Urinary bladder (tissue), 4 donors: ENCODE results near the gene PSMA2. TPM values are rescaled to one million over a fixed set of nuclear protein-coding genes. Genes with fewer than 3 reads are reported as not detected.
A peak's percentile ranks its signal among the peaks of the same experiment; 100 is the strongest.
"Not testable (repeated sequence)": the region's sequence is repeated elsewhere in the genome, so short reads cannot be mapped to it uniquely, and the experiment has no call there.

ENCODE experiments used
- DNase-seq: peaks from one replicate; pipeline ENCODE4 v3.0.0-alpha.2; 2015; ENCODE audit errors: extremely low spot score
- H3K27ac ChIP-seq: one replicate; pipeline ENCODE4 v1.5.1; 2013; ENCODE audit warnings: low read depth, mild to moderate bottlenecking, moderate library complexity
- H3K36me3 ChIP-seq: one replicate; pipeline ENCODE4 v1.6.1; 2013; ENCODE audit warnings: mild to moderate bottlenecking, moderate library complexity; ENCODE audit not compliant: insufficient read depth
- H3K4me1 ChIP-seq: one replicate; pipeline ENCODE4 v1.6.1; 2013; ENCODE audit warnings: mild to moderate bottlenecking, moderate library complexity; ENCODE audit not compliant: insufficient read depth
- H3K4me3 ChIP-seq: one replicate; pipeline ENCODE4 v1.5.1; 2013; ENCODE audit warnings: low read depth, low read length
- WGBS: extraction: QIAGEN DNeasy Blood & Tissue Kit; methylation state at CpG from one replicate; pipeline ENCODE4 v1.1.7; 2013; 5-methylcytosine and 5-hydroxymethylcytosine counted together
- polyA plus RNA-seq: library from polyadenylated mRNA; stranded (reverse); fragments of 200-250 nt; gene quantifications from one replicate; pipeline ENCODE4 v1.2.3, GENCODE V29; 2013
- total RNA-seq: library from RNA; depleted of rRNA; stranded (reverse); fragments of >200 nt; gene quantifications from one replicate; pipeline ENCODE4 v1.2.3, GENCODE V29; 2014
- donor health status: healthy with polysubstance abuse.
- donor health status: healthy.

The PSMA2 gene
- total and polyA plus RNA-seq, 2 donors, result 64.4 to 90.6 TPM

DNA sequence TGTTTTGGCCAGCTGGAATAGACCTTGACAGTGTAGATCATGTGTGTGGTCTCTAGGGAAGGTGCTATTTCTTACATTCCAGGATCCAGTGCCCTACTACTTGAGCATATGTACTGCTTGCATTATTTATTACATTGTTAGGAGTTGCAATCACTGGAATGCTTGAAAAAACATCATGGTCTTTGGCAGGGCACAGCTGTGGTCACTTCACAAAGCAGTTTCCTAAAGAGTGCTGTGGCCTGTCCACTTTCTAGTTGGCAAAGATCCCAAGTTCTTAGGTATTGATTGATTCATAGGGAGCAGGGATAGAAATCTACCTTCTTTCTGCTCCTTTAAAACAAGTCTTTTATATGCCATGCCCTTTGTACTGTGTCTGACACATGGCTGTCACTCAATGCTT, 24.7 kb downstream of the PSMA2 start:
- no peak overlapping the region for H3K4me3 ChIP-seq
- no peaks in the 10 kb centered on the region for H3K4me1 ChIP-seq
- no peaks in the 10 kb centered on the region for H3K36me3 ChIP-seq
- no peak for DNase-seq
- no peak overlapping the region for H3K27ac ChIP-seq

DNA sequence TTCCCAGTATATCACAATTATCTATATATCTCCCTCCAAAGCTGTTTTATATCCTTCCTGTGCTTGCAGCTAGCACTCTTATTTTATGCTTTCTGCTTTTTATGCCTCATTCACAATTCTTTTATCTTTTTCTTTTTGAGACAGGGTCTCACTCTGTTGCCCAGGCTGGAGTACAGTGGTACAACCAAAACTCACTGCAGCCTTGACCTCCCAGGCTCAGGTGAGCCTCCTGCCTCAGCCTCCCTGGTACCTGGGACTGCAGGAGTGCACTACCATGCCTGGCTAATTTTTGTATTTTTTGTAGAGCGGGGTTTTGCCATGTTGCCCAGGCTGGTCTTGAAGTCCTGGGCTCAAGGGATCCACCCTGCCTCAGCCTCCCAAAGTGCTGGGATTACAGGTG, 25.8 kb downstream of the PSMA2 start:
- Histone ChIP-seq H3K36me3 (no peaks in the 10 kb centered on the region), H3K4me1 (no peaks in the 10 kb centered on the region), H3K4me3 (no peak overlapping the region), H3K27ac (no peak overlapping the region)
- DNase-seq, result no peak
- 100% methylated on average over 1 of the region's 1 CpG for WGBS

DNA sequence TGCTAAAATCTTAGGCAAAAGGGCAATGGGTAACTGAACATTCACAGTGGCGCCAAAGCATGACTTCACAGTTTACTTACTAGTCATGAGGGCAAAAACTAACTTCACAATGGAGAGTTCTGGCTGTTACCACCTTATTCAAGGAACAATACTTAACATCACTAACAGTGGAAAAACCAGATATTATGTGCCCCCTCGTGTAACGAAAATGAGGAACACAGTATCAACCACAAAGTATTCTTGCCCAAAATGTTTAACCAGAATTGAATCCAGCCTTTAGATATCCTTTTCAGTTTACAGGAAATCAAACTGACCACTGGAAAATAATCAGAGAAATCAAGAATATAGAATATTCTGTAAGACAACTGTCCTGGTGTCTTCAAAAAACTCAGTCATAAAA, 29.6 kb downstream of the PSMA2 start:
- 55% methylated on average over 3 of the region's 3 CpGs for WGBS
- Histone ChIP-seq H3K4me3 (no peak overlapping the region), H3K4me1 (no peaks in the 10 kb centered on the region), H3K27ac (no peak overlapping the region), H3K36me3 (no peaks in the 10 kb centered on the region)
- no peak for DNase-seq

DNA sequence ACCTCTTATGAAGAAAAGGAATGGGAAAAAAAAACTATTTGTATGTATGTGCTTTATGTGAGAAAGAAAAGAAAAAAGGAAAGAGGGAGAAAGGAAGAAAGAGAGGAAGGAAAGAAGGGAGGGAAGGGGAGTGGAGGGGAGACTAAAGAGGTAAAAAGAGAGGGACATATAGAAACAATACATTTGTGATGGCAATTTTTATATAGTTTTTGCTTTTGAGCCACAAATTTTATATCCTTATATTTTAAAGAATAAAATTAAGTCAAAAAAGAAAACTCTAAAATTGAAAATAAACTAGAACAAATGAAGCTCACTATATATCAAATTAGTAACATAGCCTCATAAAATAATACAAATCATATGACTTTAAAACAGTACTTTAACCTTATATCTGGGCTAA, 31.1 kb downstream of the PSMA2 start:
- no peak overlapping the region for H3K27ac ChIP-seq
- no peak for DNase-seq
- no peak overlapping the region for H3K4me3 ChIP-seq
- H3K4me1 ChIP-seq, result no peaks in the 10 kb centered on the region
- no peaks in the 10 kb centered on the region for H3K36me3 ChIP-seq

DNA sequence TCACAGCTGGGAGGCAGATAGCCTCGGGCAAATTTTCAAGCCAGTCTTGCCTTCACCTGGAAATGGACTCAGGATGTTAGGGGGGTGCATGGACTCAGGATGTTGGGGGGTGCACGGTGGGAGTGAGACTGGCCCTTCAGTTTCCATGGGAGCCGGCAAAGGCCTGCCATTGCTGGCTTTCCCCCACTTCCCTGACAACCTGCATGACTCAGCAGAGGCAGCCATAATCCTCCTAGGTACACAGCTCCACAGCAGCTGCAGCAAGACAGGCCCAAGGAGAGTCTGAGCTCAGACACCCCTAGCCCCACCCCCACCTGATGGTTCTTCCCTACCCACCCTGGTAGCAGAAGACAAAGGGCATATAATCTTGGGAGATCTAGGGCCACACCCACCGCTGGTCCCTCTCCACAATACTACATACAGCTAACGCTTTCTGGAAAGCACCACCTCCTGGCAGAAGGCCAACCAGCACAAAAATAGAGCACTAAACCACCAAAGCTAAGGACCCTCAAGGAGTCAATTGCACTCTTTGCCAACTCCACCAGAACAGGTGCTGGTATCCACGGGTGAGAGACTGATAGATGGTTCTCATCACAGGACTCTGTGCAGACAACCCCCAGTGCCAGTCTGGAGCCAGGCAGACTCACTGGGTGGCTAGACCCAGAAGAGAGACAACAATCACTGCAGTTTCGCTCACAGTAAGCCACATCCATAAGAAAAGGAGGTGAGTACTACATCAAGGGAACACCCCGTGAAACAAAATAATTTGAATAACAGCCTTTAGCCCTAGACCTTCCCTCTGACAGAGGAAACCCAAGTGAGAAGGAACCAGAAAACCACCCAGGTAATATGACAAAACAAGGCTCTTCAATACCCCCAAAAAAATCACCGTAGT, 38.4 kb downstream of the PSMA2 start:
- peaks cover 1% of the 10 kb centered on the region for H3K36me3 ChIP-seq
- H3K27ac ChIP-seq, result no peak overlapping the region
- WGBS, result 81% methylated on average over 9 of the region's 9 CpGs
- no peak for DNase-seq
- no peak overlapping the region for H3K4me3 ChIP-seq
- no peaks in the 10 kb centered on the region for H3K4me1 ChIP-seq

DNA sequence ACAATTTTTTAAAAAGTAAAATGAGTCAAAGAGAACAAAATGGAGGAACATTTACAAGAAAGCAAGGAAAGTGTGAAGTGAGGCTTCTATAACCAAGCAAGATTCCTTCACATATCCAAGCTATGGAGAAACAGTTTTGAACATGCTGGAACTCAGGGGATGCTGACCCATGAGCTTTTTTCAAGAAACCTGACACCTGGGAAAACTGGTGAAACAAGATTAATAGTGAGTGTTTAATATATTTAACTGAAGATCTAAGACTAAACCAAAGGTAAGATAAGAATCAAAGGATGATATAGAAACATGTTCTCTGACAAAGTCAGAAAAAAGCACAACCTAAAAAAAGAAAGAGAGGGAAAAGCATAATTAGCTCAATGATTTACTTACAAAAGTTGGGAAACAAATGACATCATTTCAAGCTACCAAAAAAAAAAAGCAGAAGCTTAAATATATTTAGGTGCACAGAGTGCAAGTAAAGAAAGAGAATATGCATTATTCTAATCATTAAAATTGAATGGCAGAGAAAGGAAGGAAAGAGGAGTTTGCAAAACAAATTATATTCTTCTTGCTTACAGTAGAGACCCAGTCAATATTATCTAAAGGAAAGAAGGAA, 45.0 kb downstream of the PSMA2 start:
- Histone ChIP-seq H3K4me3 (no peak overlapping the region), H3K27ac (no peak overlapping the region), H3K36me3 (no peaks in the 10 kb centered on the region), H3K4me1 (no peaks in the 10 kb centered on the region)
- DNase-seq, result peak; percentile 61

DNA sequence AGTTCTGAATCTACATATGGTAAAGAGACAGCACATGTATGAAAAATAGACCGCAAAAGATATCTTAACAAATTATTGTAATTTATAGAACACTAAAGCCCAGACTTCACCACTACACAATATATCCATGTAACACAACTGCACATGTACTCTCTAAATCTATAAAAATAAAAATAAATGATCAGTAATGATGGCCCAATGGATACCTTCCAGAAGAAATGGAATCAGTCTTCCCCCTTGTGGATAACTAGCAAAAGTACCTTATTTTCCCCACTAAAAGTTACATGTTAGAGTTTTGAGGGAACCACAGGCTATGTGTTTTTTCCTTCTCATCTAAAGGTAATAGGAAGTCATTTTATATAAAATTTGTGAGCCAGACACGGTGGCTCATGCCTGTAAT, 45.8 kb downstream of the PSMA2 start:
- H3K36me3 ChIP-seq, result no peaks in the 10 kb centered on the region
- 79% methylated on average over 2 of the region's 2 CpGs for WGBS
- no peak for DNase-seq

DNA sequence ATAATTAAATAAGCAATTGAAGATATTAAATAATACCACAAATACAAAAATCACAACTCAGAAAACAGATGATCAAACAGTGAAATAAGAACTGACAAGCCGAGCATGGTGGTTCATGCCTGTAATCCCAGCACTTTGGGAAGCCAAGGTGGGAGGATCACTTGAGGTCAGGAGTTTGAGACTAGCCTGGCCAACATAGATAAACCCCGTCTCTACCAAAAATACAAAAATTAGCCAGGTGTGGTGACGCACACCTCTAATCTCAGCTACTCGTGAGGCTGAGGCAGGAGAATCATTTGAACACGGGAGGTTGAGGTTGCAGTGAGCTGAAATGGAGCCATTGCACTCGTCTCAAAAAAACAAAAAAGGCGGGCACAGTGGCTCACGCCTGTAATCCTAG, 46.8 kb downstream of the PSMA2 start:
- WGBS, result 94% methylated on average over 8 of the region's 8 CpGs
- H3K4me3 ChIP-seq, DNase-seq, H3K36me3 ChIP-seq, H3K4me1 ChIP-seq, H3K27ac ChIP-seq: not testable (repeated sequence)

More for the DNA sequence above, 45.8 kb downstream of the PSMA2 start:
- Histone ChIP-seq H3K27ac (no peak overlapping the region), H3K4me1 (no peaks in the 10 kb centered on the region), H3K4me3 (no peak overlapping the region)

DNA sequence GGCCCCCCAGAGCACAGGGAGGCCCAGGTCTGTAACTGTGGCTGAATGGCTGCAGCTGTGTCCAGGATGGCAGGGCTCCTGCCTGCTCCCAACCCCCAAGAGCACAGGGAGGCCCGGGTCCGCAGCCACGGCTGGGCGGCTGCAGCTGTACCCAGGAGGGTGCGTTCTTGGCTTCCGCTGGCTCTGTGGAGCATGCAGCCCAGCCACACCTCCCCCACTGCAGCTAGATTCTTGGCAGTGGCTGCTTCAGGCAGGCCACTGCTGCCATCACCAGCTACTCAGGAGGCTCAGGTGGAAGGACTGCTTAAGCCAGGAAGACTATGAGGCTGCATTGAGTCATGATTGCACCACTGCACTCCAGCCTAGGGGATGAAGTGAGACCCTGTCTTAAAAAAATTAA, 48.0 kb downstream of the PSMA2 start:
- Histone ChIP-seq H3K27ac (no peak overlapping the region), H3K4me3 (no peak overlapping the region), H3K4me1 (no peaks in the 10 kb centered on the region), H3K36me3 (no peaks in the 10 kb centered on the region)
- WGBS, result 93% methylated on average over 6 of the region's 6 CpGs
- no peak for DNase-seq

DNA sequence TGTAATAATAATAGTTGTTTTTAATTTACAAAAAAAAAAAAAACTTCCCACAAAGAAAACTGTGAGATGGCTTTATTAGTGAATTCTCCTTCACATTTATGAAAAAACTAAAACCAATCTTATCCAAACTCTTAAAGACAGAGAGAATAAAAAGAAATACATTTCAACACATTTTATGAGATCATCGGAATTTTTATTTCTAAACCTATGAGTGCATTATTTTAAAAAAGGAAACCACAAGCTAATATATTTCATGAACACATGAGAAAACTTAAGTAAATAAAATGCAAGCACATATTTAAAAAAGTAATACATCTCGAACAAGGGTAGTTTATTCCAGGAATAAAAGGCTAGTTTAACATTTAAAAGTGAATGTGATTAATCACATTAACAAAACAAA, 51.6 kb downstream of the PSMA2 start:
- Histone ChIP-seq H3K4me1 (no peaks in the 10 kb centered on the region), H3K4me3 (no peak overlapping the region), H3K27ac (no peak overlapping the region), H3K36me3 (no peaks in the 10 kb centered on the region)
- 73% methylated on average over 2 of the region's 2 CpGs for WGBS
- no peak for DNase-seq

DNA sequence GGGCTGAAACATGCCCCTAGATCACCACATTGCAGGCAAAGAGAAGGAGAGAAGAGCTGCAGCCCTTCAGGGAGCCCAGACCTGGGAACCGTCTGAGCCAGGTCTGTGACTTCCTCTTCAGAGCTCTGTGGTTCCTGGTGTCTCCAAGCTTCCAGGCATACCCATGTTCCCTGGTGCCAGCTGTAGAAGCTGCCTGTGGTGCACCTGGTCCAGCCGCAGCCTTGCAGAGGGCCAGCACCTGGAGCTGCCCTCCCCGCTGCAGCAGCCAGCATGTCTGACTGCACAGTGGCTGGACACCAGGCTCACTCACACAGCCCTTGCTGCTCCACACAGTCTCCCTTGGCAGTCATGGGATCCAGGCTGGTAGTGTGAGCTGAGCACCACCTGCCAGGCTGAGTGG, 53.7 kb downstream of the PSMA2 start:
- no peaks in the 10 kb centered on the region for H3K4me1 ChIP-seq
- no peak overlapping the region for H3K4me3 ChIP-seq
- 83% methylated on average over 3 of the region's 3 CpGs for WGBS
- no peak for DNase-seq
- H3K36me3 ChIP-seq, result no peaks in the 10 kb centered on the region
- H3K27ac ChIP-seq, result no peak overlapping the region

DNA sequence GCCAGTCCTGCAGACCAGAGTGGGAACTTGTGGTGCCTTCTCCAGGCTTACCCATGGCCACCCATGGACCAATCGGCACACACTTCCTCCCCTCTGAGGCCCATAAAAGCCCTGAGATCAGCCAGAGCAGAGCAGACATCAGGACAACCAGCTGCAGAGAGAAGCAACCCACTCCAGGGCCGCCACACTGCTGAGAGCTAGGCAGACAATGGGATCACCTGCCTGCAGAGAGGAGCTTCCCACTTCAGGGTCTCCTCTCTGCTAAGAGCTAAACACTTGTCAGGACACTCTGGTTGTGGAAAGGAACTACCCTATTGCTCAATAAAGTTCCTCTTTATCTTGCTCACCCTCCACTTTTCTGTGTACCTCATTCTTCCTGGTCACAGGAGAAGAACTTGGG, 54.1 kb downstream of the PSMA2 start:
- Histone ChIP-seq H3K27ac (no peak overlapping the region), H3K4me3 (no peak overlapping the region), H3K36me3 (no peaks in the 10 kb centered on the region), H3K4me1 (no peaks in the 10 kb centered on the region)
- WGBS, result 73% methylated on average over 2 of the region's 2 CpGs
- no peak for DNase-seq

DNA sequence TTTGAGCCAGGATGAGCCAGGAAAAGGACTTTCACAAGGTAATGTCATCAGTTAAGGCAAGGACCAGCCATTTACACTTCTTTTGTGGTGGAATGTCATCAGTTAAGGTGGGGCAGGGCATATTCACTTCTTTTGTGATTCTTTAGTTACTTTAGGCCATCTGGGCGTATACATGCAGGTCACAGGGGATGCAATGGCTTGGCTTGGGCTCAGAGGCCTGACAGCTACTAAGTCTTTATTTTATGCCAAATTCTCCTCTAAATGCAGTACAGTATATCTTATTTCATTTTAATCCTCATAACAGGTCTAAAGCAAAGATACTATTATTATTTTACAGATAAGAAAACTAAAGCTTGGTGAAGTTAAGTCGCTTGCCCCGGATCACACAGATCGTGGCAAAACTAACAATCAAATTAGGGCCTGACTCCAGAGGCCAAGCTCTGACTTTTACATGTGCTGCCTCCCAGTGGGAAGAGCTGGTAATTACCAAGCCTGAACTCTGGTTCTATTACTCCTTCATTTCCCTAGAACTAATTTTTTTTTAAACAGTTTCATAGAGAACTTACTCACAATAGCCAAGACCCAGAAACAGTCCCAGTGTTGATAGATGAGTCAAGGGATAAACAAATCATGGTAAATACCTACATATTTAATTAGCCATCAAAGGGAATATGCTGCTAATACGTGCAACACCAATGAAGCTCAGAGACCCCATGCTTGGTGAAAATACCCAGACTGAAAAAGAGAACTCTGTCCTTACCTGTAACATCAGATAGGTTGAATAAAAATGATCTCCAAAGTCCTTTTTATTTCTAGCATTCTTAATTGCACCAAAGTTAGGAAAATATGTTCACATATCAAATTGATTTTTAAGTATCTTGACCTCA, 55.5 kb downstream of the PSMA2 start:
- Histone ChIP-seq H3K27ac (no peak overlapping the region), H3K36me3 (no peaks in the 10 kb centered on the region), H3K4me1 (no peaks in the 10 kb centered on the region), H3K4me3 (no peak overlapping the region)
- 45% methylated on average over 5 of the region's 5 CpGs for WGBS
- no peak for DNase-seq
